SIG-M5 treated with dmso at 0.1 percent for 504 hours (cell line): Measurements from ENCODE around the gene TDG.

ENCODE experiments used
- DNase-seq: peaks from one replicate; lab custom pipeline; 2025; ENCODE audit not compliant: unreplicated experiment; lab: John Stamatoyannopoulos, UW

TDG gene

GRCh38 chr12:103965590-103966504, at the start of gene TDG:
Gene TDG, plus strand, starts transcription at chr12:103965872. Its CDS starts 166 bp downstream, at chr12:103966038.
- peak; percentile 99 for DNase-seq

GRCh38 chr12:103917873-103918272, 47.8 kb upstream of the TDG start:
- no peak for DNase-seq

DNA sequence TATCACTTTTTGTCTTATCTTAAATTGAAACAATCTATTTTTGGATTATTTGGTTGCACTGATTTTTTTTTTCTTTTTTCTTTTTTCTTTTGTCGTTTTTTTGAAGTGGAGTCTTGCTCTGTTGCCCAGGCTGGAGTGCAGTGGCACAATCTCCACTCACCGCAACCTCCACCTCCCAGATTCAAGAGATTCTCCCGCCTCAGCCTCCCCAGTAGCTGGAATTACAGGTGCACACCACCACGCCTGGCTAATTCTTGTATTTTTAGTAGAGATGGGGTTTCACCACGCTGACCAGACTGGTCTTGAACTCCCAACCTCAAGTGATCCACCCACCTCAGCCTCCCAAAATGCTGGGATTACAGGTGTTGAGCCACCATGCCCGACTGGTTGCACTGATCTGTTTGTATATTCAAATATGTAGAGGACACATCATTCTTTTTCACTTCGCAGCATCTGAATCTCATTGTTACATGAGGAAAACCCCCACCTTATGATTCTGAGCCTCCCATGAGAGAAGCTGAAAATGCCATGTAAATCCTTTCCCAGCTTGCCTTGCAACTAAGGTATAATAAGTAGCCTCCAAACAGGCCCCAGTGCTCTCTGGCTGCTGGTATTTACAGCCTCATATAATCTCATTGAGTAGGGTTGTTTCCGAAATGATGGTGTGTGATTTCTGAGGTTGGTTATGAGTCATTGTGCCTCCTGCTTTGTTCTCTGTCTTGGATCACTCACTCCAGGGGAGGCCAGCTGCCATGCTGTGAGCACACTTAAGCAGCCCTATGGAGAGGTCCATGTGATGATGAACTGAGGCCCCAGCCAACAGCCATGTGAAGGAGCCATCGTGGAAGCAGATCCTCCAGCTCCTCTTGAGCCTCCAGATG, 40.7 kb upstream of the TDG start:
- peak; percentile 21 for DNase-seq

DNA sequence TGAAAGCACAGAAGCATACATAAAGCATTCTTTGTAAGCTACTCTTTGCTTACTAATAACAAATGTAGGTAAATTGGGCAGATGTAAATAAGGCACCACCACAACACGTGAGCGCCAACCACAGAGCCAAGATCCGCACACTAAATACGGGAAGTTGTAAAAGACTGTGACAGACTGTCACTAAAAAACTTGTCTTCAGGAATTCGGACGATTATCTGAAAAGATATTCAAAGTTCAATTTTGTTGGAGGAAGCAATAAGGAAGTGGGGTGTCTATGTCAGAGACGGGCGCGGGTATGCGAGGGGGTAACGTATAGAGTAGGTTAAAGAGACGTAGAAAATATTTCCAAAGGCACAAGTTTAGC, 37.0 kb upstream of the TDG start:
- DNase-seq: peak; percentile 78

- peak; percentile 96 for DNase-seq
Observed at GRCh38 chr12:103929046-103929783, 36.5 kb upstream of the TDG start.

- DNase-seq: no peak
Observed at GRCh38 chr12:103929784-103930033, 36.0 kb upstream of the TDG start.

- peak; percentile 100 for DNase-seq
Observed at GRCh38 chr12:103930034-103930786, 35.5 kb upstream of the TDG start, which contains the start of gene HSP90B1. Gene HSP90B1, plus strand, starts transcription at chr12:103930410. Its CDS starts 106 bp downstream, at chr12:103930516.

DNA sequence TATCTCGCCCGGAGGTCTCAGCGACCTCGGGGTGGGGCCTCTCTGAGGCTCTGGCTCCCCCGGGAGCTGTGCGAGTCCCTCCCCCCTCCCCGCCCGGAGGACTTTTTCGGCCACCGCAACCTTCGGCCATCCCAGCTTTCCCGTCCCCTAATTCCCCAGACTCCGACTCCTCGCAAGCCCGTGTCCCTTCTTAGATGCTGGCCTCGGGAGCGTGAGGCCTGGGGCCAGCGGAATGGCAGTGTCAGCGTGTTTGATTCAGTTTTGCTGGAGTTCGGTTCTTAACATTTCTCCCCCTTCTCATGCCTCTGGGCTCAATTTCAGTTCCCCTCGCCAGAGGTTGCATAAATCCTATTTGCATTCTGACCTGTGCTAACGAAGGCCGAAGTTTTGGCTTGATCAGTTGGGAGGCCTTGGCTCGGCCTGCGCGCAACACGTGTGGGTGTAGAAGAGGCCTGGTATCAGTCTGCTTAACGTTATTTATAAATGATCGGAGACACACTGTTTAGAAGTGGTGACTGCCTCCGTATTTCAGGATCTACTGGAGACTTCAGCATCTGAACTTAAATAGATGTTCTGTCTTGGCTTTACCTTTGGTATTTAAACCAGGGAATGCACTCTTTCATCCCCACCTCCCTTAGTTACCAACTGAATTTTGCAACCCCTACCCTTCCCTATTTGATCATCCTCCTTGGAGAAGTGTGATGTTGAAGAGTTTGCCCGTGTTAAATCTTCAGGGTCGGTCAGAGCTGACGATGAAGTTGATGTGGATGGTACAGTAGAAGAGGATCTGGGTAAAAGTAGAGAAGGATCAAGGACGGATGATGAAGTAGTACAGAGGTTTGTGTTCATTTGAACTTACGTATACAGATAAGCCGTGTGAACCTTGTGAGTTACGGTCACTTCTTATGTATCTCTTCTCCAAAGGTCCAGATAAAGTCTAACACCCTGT, 34.6 kb upstream of the TDG start:
- DNase-seq: peak; percentile 58

DNA sequence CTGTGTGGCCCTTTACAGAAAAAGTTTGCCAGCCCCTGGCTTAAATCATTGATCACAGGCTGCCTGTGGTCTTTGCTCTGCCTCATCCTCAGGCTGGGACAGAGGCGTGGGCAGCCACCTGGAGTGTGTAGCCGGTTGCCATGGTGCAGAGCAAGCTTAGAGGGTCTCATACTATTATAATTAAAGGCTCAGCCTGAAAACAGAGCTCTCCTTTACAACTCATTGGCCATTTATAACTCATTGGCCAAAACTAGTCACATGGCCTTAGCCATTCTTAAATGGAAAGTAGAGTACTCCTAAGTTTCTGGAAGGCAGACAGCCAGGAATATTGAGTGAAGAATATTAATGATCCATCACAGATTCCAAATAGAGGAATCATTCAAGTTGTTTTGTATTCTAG, 32.4 kb upstream of the TDG start:
- DNase-seq: no peak

GRCh38 chr12:103936679-103937078, 29.0 kb upstream of the TDG start:
- DNase-seq: no peak

DNA sequence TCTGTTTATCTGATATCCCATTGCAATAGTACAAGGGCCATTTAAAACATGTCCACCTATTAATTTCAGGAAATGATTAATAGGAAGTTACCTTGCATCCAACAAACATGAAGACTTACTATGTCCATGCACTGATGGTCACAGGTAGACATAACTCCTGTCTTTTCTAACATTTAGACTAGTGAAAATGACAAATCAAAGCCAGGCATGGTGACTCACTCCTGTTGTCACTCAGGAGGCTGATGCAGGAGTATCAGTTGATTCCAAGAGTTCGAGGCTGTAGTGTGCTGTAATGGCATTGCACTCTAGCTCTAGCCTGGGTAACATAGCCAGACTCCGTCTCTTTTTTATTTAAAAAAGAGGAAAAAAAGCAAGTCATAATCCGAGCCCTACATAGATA, 20.7 kb upstream of the TDG start:
- no peak for DNase-seq

- DNase-seq: no peak
Observed at GRCh38 chr12:103947871-103948555, 17.7 kb upstream of the TDG start.

- DNase-seq: no peak
Observed at GRCh38 chr12:103948746-103949406, 16.8 kb upstream of the TDG start.

GRCh38 chr12:103952497-103952896, 13.2 kb upstream of the TDG start:
- no peak for DNase-seq

DNA sequence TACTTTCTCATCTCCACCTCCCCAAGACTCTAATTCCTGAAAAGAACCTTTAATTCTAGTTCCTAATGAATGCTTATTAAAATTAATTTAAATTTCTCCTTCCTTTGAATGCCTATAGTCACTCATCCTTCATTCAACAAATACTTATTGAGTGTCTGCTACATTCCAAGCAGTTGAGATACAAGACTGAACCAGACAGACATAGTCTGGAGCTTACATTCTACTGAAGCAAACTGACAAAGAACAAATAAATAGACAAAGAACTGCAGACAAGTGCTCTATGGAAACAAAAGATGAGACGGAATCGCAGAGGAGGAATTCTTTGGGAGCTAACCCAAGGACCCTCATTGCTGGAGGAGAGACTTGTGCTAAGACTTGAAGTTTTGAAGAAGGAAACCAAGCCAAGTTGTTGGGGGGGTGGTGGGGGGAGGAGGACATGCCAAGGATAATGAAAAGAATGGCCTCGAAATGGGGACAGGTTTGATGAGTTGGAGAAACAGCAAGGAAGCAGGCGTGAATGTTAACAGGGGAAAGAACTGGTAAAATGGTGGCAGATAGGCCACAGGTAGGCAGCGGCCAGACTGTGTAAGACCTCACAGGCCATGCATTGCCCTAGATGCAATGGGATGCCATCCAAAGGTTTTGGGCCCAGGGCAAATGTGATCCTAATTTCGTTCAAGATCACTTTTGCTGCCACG, 9.7 kb upstream of the TDG start:
- DNase-seq: no peak

GRCh38 chr12:103956509-103957027, 9.1 kb upstream of the TDG start:
- DNase-seq: no peak

GRCh38 chr12:103957865-103958388, 7.7 kb upstream of the TDG start:
- DNase-seq: no peak
